Mesodermal cell (in vitro differentiated cells): ENCODE measurements around the gene DPH2.

Experiments
- H3K27ac ChIP-seq: 2 replicates; pipeline ENCODE4 v1.7.0; 2013; ENCODE audit warnings: mild to moderate bottlenecking, low read depth, low read length, moderate library complexity; ENCODE audit not compliant: severe bottlenecking
- H3K36me3 ChIP-seq: 2 replicates; pipeline ENCODE4 v1.7.1; 2013; ENCODE audit warnings: mild to moderate bottlenecking, low read length, moderate library complexity; ENCODE audit not compliant: control insufficient read depth, insufficient read depth
- H3K4me1 ChIP-seq: one replicate; pipeline ENCODE4 v1.7.1; 2013; ENCODE audit warnings: mild to moderate bottlenecking, low read length; ENCODE audit not compliant: insufficient read depth, control insufficient read depth, poor library complexity, severe bottlenecking
- H3K4me3 ChIP-seq: 2 replicates; pipeline ENCODE4 v1.7.0; 2013; ENCODE audit warnings: low read length, control low read depth, mild to moderate bottlenecking; ENCODE audit not compliant: insufficient read depth, poor library complexity, severe bottlenecking; ENCODE audit errors: extremely low read depth
- H3K9me3 ChIP-seq: 2 replicates; pipeline ENCODE4 v1.7.1; 2013; ENCODE audit warnings: mild to moderate bottlenecking, low read length, moderate library complexity; ENCODE audit not compliant: control insufficient read depth
- WGBS, 2 experiments: methylation state at CpG; one replicate each; pipeline ENCODE4 v1.1.5; 2013; ENCODE audit warnings: missing lambda C conversion rate in 2 of 2; ENCODE audit not compliant: insufficient coverage in 2 of 2; 5-methylcytosine and 5-hydroxymethylcytosine counted together

Gene DPH2

DNA sequence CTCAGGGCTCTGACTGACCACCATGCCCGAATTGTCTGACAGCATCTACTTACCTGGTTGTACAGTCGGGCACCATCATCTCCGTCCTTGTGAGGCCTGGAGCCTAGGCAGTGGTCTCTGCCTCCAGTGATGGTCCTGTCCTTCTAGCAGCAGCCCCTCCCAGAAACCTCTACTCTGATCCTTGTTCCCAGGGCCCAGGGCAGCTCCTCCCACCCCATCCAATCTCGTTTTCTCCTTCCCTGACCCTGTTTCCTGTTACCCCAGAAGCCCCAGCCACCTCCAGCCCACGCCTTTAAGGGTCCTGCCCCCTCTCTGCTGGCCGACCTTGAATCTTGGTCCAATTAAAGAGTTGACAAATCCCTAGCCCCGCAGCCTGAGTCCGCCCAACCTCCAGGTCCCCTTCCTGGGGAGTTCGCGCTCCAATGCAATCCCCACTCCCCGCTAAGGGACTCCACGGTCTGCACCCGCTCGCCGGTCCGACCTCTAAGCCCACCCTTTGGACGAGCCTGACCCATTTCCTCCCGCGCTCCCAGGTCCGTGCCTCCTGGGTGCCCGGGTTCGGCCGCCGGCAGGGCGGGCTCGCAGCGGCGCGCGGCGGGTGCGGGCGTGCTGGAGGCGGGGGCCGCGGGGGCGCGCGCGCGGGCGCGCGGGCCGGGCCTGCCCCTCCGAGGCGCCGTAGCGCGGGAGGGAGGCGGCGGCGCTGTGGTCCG, 8.9 kb downstream of the DPH2 start, which contains the start of gene B4GALT2:
TSS of gene B4GALT2 (plus strand) at position 660 of the 710 bp plus-strand sequence. CDS start 1,951 bp downstream, outside the sequence.
- peak within 1 kb of the TSS; percentile 58 for H3K4me3 ChIP-seq
- 4 to 5% methylated on average over 27 to 49 of the region's 54 CpGs for WGBS, 2 experiments
- H3K9me3 ChIP-seq = no peaks in the 10 kb centered on the region
- H3K4me1 ChIP-seq = peaks cover 7% of the 10 kb centered on the region
- H3K27ac ChIP-seq = peak within 1 kb of the TSS; percentile 49
- peaks cover 53% of the 10 kb centered on the region for H3K36me3 ChIP-seq

DNA sequence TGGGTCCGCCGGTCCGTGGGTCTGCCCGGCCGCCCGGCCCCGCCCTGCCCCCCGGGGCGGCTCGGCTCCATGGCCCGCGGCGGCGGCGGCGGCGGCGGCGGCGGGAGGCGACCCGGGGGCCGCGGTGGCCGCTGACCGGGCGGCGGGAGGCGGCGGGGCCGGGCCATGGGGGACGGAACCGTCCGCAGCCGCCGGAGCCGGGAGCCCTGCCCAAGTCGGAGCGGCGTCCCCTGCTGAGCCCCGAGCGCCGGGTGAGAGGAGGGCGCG, 9.4 kb downstream of the DPH2 start:
- Histone ChIP-seq H3K9me3 (no peaks in the 10 kb centered on the region), H3K27ac (peak overlapping the region; percentile 49), H3K4me3 (peak overlapping the region; percentile 58), H3K4me1 (peaks cover 7% of the 10 kb centered on the region), H3K36me3 (peaks cover 58% of the 10 kb centered on the region)
- WGBS, 2 experiments = 0% methylated on average over 25 to 30 of the region's 45 CpGs

DNA sequence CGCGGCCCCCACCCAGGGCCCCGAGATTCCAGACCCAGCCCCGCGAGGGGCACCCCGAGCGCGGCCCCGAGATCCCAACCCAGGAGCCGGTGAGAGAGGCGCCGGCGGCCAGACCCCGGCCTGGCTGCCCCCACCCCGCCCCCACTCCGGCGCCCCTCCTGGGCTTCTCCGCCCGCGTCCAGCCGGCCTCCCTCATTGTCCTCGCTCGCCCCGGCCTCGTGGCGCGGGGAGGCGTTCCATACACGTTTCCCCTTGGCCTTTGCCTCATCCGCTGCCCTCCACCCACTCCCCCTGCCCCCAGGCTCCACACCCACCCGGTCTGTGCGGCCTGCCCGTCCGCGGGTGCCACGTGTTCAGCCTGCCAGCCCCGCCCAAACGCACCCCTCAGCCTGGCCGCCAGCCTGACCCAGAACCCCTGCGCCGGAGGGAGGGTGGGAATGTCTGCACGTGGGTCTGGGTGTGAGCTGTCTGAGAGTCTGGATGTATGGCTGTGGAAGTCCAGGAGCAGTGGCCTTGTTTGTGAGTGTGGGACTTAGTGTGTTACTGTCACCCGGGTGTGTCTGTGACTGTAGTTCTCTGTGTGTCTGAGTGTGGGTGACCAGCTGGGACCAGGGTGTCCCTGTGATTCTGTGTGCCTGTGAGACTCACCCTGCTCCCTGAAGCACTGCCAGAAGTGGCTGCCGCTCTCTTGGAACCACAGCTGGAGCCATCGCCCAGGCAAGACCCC, 9.9 kb downstream of the DPH2 start:
- H3K4me3 ChIP-seq = peak overlapping the region; percentile 58
- peaks cover 7% of the 10 kb centered on the region for H3K4me1 ChIP-seq
- H3K9me3 ChIP-seq = no peaks in the 10 kb centered on the region
- WGBS, 2 experiments = 9 to 10% methylated on average over 13 to 16 of the region's 45 CpGs
- H3K27ac ChIP-seq = peak overlapping the region; percentile 49
- peaks cover 63% of the 10 kb centered on the region for H3K36me3 ChIP-seq

DNA sequence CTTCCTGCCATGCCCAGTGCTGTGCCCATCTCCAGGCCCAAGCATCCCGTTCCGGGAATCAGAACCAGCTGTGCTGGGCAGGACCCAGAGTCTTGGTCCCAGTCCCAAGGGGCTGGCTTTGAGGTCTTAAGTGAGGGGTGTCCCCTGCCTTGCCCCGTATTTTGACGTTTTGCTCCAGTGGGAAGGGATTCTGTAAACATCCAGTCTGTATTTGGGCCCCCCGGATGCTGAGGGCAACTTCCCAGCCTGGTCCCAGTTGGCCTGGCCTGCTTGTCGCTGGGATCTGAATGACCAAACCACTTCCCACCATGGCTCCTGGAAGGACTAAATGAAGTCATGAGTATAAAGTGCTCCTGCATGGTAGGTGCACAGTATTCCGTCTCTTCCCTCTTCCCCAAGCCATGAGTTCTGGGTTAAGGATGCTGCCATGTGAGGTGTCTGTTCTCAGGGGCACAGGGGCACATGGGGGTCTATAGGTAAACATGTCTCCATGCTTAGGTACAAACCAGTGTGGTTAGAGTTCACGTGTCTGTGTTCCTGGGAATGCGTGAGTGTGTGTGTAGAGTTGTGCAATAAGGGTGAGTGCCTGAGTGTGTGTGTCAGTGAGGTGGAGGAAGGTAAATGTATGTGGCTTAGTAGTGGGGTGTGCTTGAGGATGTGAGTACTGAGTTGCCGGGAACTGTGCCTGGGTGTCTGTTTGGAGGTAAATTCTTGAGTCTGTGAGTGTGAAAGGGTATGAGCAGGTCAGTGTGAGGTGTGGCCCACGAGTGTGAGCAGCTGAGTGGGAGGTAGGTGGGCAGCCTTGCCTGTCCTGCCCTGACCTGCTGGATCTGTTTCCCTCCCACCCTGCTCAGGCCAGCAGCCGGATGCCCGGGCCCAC, 10.7 kb downstream of the DPH2 start:
- 79 to 84% methylated on average over 10 to 12 of the region's 13 CpGs for WGBS, 2 experiments
- Histone ChIP-seq H3K36me3 (peaks cover 69% of the 10 kb centered on the region), H3K4me1 (peaks cover 7% of the 10 kb centered on the region), H3K27ac (peak overlapping the region; percentile 49), H3K4me3 (peak overlapping the region; percentile 58), H3K9me3 (no peaks in the 10 kb centered on the region)

DNA sequence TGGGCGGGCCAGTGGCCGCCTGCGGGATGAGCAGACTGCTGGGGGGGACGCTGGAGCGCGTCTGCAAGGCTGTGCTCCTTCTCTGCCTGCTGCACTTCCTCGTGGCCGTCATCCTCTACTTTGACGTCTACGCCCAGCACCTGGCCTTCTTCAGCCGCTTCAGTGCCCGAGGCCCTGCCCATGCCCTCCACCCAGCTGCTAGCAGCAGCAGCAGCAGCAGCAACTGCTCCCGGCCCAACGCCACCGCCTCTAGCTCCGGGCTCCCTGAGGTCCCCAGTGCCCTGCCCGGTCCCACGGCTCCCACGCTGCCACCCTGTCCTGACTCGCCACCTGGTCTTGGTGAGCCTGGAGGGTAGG, 11.3 kb downstream of the DPH2 start:
- Histone ChIP-seq H3K4me3 (no peak overlapping the region), H3K9me3 (no peaks in the 10 kb centered on the region), H3K27ac (no peak overlapping the region), H3K4me1 (peaks cover 13% of the 10 kb centered on the region), H3K36me3 (peaks cover 75% of the 10 kb centered on the region)
- WGBS, 2 experiments = 95 to 97% methylated on average over 16 of the region's 20 CpGs

DNA sequence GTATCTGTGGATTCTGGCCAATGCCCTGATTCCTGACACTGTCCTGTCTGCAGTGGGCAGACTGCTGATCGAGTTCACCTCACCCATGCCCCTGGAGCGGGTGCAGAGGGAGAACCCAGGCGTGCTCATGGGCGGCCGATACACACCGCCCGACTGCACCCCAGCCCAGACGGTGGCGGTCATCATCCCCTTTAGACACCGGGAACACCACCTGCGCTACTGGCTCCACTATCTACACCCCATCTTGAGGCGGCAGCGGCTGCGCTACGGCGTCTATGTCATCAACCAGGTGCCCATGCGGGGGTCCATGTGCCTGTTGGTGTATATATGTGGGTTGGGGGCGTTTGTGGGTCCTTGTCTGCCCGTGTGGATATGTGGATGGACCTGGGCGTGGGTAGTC, 11.8 kb downstream of the DPH2 start:
- no peak overlapping the region for H3K4me3 ChIP-seq
- no peak overlapping the region for H3K27ac ChIP-seq
- peaks cover 75% of the 10 kb centered on the region for H3K36me3 ChIP-seq
- peaks cover 17% of the 10 kb centered on the region for H3K4me1 ChIP-seq
- H3K9me3 ChIP-seq = no peaks in the 10 kb centered on the region
- WGBS, 2 experiments = 98 to 100% methylated on average over 6 to 15 of the region's 20 CpGs

DNA sequence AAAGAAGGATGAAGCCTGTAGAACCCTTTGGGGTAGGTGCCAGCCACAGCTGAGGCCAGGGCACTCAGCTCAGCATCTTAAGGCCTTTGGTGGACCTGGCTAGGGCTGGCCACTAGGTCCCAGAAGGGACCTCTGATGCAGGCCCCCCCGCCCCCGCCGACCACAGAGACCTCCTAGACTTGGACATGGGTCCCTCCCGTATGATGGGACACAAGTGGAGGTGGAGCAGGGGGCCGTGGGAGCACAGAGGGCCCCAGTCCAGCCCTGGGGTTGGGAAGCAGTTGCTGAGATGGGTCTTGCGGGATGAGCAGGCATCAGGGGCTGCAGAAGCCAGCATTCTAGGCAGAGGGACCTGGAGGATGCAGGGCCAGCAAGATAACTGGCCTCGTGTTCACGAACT, 12.4 kb downstream of the DPH2 start:
- Histone ChIP-seq H3K9me3 (no peaks in the 10 kb centered on the region), H3K36me3 (peaks cover 70% of the 10 kb centered on the region), H3K4me3 (no peak overlapping the region), H3K27ac (no peak overlapping the region), H3K4me1 (peaks cover 21% of the 10 kb centered on the region)
- WGBS, 2 experiments = 96 to 97% methylated on average over 6 to 8 of the region's 8 CpGs

DNA sequence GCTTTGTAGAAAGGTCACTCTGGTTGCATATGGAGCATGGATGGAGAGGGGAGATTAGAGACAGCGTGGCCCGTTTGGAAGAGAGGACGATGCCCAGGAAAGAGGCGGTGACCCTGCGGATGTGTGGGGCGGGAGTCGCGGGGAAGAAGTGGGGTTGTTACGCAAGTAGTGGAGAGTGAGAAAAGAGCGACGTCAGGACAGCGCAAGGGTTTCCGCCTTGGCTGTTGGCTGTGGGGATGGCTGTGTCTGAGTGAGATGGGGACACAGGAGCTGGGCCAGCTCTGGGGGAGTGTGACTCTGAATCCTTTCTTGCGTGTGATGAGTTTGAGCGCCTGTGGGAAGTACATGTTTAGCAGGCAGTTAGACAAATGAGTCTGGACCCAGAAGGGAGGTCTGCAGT, 13.0 kb downstream of the DPH2 start:
- Histone ChIP-seq H3K36me3 (peaks cover 64% of the 10 kb centered on the region), H3K9me3 (no peaks in the 10 kb centered on the region), H3K4me3 (no peak overlapping the region), H3K4me1 (peaks cover 19% of the 10 kb centered on the region), H3K27ac (no peak overlapping the region)
- 89 to 94% methylated on average over 8 to 15 of the region's 15 CpGs for WGBS, 2 experiments

DNA sequence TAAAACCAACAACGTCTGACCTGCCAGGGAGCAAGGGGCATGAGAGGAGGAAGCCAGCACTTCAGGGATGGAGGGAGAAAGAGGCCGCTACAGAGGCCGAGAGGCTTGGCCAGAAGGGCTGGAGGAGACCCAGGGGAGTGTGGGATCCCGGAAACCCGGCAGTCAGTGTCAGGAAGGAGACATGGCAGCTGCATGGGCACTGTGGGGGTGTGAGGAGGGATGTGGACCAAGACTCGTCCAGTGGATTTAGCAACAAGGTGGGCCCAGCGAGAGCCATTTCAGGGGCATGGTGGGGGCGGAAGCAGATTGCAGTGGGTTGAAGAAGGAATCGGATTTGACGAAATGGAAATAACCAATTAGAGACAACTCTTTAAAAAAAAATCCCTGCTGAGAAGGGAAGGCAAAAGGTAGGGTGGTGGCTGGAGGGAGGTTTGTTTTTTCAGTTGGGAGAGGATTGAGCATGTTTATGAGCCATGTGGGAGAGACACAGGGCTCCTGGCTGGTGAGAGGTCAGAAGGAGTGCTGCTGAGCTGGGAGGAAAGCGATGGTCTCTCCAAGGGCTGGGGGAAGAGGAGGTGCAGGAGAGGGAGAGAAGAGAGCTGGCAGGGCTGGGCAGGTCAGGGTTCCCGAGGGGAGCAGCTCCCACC, 13.6 kb downstream of the DPH2 start:
- peaks cover 59% of the 10 kb centered on the region for H3K36me3 ChIP-seq
- WGBS, 2 experiments = 85 to 92% methylated on average over 8 to 9 of the region's 12 CpGs
- H3K4me1 ChIP-seq = peaks cover 19% of the 10 kb centered on the region
- H3K27ac ChIP-seq = no peak overlapping the region
- no peaks in the 10 kb centered on the region for H3K9me3 ChIP-seq
- no peak overlapping the region for H3K4me3 ChIP-seq

DNA sequence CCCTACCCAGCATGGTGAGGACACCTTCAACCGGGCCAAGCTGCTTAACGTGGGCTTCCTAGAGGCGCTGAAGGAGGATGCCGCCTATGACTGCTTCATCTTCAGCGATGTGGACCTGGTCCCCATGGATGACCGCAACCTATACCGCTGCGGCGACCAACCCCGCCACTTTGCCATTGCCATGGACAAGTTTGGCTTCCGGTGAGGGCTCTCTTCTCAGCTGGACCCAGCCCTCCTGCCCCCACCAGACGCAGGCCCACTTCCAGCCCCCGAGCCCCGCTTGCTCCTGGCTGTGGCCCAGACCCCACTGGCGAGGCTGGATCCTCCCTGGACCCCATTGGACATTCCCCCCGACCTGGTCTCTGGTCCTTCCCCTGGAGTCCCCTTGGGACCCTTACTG, 15.0 kb downstream of the DPH2 start:
- H3K27ac ChIP-seq = no peak overlapping the region
- WGBS, 2 experiments = 97% methylated on average over 12 to 16 of the region's 16 CpGs
- no peaks in the 10 kb centered on the region for H3K9me3 ChIP-seq
- H3K4me3 ChIP-seq = no peak overlapping the region
- peaks cover 59% of the 10 kb centered on the region for H3K36me3 ChIP-seq
- peaks cover 19% of the 10 kb centered on the region for H3K4me1 ChIP-seq
